Activated naive CD8-positive, alpha-beta T cell (primary cell): ENCODE data around the gene POLR2H.

ENCODE experiments used
- H3K27ac Mint-ChIP-seq: one replicate; pipeline ENCODE4 v1.8.0; 2021; ENCODE audit warnings: mixed read lengths
- H3K27me3 Mint-ChIP-seq: one replicate; pipeline ENCODE4 v1.8.0; 2021; ENCODE audit warnings: mixed read lengths
- H3K36me3 Mint-ChIP-seq: one replicate; pipeline ENCODE4 v1.8.0; 2021; ENCODE audit warnings: mixed read lengths
- H3K4me1 Mint-ChIP-seq: one replicate; pipeline ENCODE4 v1.8.0; 2021; ENCODE audit warnings: low read depth, mixed read lengths
- H3K4me3 Mint-ChIP-seq: one replicate; pipeline ENCODE4 v1.8.0; 2021; ENCODE audit warnings: mild to moderate bottlenecking, mixed read lengths
- H3K9me3 Mint-ChIP-seq: one replicate; pipeline ENCODE4 v1.8.0; 2021; ENCODE audit warnings: low read depth, mixed read lengths

The POLR2H gene

DNA sequence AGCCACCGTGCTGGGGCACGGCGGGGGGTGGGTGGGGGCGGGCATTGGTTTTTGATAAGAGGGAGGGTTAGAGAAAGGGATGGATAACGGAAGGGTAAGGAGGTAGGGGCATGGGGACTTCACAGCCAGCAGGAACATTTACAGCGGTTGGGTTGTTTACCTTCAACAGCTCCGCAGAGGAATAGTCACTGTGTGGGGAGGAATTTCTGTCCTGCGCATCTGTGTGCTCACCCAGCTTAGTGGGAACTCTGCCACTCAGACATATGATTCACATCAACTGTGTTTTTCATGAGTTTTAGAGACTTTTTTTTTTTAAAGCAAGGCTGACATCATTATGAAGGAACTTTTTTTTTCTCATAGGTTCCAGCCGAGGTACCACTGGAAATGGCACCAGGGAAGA is 37.9 kb downstream of the POLR2H start:
- peaks cover 13% of the 10 kb centered on the region for H3K27me3 Mint-ChIP-seq
- no peak overlapping the region for H3K27ac Mint-ChIP-seq
- no peaks in the 10 kb centered on the region for H3K36me3 Mint-ChIP-seq
- no peak overlapping the region for H3K4me3 Mint-ChIP-seq
- no peaks in the 10 kb centered on the region for H3K9me3 Mint-ChIP-seq
- H3K4me1 Mint-ChIP-seq: no peaks in the 10 kb centered on the region

DNA sequence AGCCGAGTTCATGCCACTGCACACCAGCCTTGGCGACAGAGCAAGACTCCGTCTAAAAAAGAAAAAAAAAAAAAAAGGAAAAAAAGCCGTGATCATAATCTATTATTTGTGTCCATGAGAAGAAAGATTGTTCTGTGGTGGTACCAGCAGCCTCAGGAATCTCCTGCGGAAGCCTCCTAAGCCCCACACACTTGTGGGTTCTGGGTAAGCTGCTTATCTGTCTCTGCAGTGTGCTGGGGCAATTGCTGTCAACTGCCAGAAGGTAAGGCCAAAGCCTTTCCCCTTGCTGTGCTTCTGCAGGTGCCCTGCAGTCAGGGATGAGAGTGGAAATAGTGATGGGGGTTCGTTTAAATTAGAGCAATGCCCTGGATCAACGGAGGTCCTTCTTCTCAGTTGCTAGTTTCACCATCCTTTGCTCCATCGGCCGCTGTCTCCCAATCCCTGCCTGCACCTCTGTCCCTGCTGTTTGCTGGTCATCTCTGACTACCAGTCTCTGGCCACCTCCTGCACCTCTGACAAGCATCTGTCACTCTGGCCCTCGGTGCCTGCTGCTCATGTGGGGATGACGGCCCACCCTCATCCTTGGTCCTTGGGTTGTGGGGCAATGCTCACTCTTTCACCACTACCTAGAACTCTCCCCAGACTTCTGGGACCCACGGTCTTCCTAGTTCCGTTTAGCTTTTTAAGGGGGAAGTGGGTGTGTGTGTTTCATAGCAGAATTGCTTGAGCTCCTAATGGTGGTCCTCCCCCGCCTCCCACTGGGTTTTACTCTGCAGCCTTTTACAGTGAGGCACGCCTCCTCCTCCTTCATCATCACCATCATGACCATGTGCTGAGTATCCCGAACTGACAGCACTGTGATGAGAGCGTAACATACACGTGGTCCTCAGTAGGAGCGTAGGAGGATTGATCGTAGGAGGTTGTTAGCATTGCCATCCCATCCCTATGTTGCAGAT is 43.8 kb downstream of the POLR2H start:
- Mint-ChIP-seq H3K27me3 (peaks cover 11% of the 10 kb centered on the region), H3K9me3 (no peaks in the 10 kb centered on the region), H3K36me3 (no peaks in the 10 kb centered on the region), H3K4me1 (no peaks in the 10 kb centered on the region), H3K4me3 (no peak overlapping the region), H3K27ac (no peak overlapping the region)

GRCh38 chr3:184409331-184409926 is 47.9 kb downstream of the POLR2H start:
- Mint-ChIP-seq H3K36me3 (no peaks in the 10 kb centered on the region), H3K4me1 (no peaks in the 10 kb centered on the region), H3K4me3 (no peak overlapping the region)

DNA sequence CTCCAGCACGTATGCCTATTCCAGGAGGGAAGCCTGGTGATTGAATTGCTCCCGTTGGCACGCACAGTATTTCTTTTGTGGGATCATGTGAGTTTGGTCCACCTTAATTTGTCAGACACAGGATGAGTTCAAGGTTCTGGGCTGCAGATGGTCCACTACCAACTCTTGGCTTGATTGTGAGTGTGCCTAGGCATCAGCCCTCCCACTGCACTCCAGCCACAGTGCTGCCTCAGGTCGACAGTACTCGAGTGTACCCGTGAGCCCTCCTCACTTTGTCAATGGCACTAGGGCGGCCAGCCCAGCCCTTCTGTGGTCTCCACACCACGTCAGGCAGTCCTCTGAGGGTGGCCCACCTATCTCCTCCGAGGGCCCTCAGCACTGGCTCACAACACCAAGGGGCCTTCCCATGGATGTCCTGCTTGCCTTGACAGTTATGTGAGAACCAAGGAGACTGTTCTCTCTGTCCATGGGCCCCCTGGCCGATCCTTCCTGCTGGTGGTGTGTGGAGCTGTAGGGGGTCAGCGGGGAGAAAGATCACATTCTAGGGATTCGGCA is 48.5 kb downstream of the POLR2H start:
- Mint-ChIP-seq H3K27me3 (no peaks in the 10 kb centered on the region), H3K4me1 (no peaks in the 10 kb centered on the region), H3K36me3 (no peaks in the 10 kb centered on the region), H3K27ac (no peak overlapping the region), H3K4me3 (no peak overlapping the region), H3K9me3 (no peaks in the 10 kb centered on the region)

More at GRCh38 chr3:184409331-184409926, 47.9 kb downstream of the POLR2H start:
- Mint-ChIP-seq H3K9me3 (no peaks in the 10 kb centered on the region), H3K27me3 (no peaks in the 10 kb centered on the region), H3K27ac (no peak overlapping the region)

GRCh38 chr3:184414418-184415202 is 53.1 kb downstream of the POLR2H start:
- no peaks in the 10 kb centered on the region for H3K36me3 Mint-ChIP-seq
- H3K4me1 Mint-ChIP-seq: no peaks in the 10 kb centered on the region
- no peaks in the 10 kb centered on the region for H3K9me3 Mint-ChIP-seq
- H3K27me3 Mint-ChIP-seq: no peaks in the 10 kb centered on the region
- no peak overlapping the region for H3K4me3 Mint-ChIP-seq
- no peak overlapping the region for H3K27ac Mint-ChIP-seq

DNA sequence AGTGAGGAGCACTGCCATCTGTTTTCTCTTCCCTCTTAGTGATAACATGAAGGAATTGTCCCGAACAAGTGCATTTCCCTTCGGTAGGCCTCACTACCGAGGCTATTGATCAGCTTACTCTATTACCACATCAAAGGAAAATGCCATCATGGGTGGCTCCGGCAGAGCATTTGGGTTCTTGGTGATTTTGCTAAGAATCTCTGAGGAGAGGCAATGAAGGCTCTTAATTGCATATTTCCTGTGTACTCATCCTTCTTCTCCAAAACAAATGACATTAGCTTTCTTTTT is 53.6 kb downstream of the POLR2H start:
- H3K4me3 Mint-ChIP-seq: no peak overlapping the region
- H3K9me3 Mint-ChIP-seq: no peaks in the 10 kb centered on the region
- H3K36me3 Mint-ChIP-seq: no peaks in the 10 kb centered on the region
- no peak overlapping the region for H3K27ac Mint-ChIP-seq
- no peaks in the 10 kb centered on the region for H3K27me3 Mint-ChIP-seq
- no peaks in the 10 kb centered on the region for H3K4me1 Mint-ChIP-seq

GRCh38 chr3:184417619-184418327 is 56.3 kb downstream of the POLR2H start:
- Mint-ChIP-seq H3K27ac (no peak overlapping the region), H3K27me3 (peaks cover under 1% of the 10 kb centered on the region), H3K4me1 (no peaks in the 10 kb centered on the region), H3K4me3 (no peak overlapping the region), H3K9me3 (no peaks in the 10 kb centered on the region), H3K36me3 (no peaks in the 10 kb centered on the region)
